Testis (tissue), 3 donors: Measurements from ENCODE around the gene HOXA1. TPM values are rescaled to one million over a fixed set of nuclear protein-coding genes. Genes with fewer than 3 reads are reported as not detected.
A peak's percentile ranks its signal among the peaks of the same experiment; 100 is the strongest.

Source experiments
- DNase-seq: peaks from one replicate; pipeline ENCODE4 v3.0.0-alpha.2; 2019
- H3K27ac ChIP-seq, 2 donors: fragments of 200-600 bp; sonication (generic); one replicate each; pipeline ENCODE4 v1.5.1; 2019
- H3K27me3 ChIP-seq: fragments of 200-600 bp; sonication (generic); one replicate; pipeline ENCODE4 v1.5.1; 2019
- H3K36me3 ChIP-seq: fragments of 200-600 bp; sonication (generic); one replicate; pipeline ENCODE4 v1.5.1; 2017; ENCODE audit warnings: low read depth; ENCODE audit errors: missing control alignments
- H3K4me1 ChIP-seq: fragments of 200-600 bp; sonication (generic); one replicate; pipeline ENCODE4 v1.5.1; 2019
- H3K4me3 ChIP-seq, 2 donors: fragments of 200-600 bp; sonication (generic); one replicate each; pipeline ENCODE4 v1.5.1; 2017 to 2019
- H3K9me3 ChIP-seq: fragments of 200-600 bp; sonication (generic); one replicate; pipeline ENCODE4 v1.5.1; 2017
- CTCF ChIP-seq, 3 experiments: fragments of 450-650 bp in 2 of 3; fragments of 200-600 bp in 1 of 3; sonication (generic) in 1 of 3; IDR thresholded peaks; one replicate each; pipeline ENCODE4 v1.5.1; 2016 to 2019; ENCODE audit warnings: antibody characterized with exemption in 3 of 3, mild to moderate bottlenecking in 2 of 3, moderate library complexity in 1 of 3
- POLR2A ChIP-seq: fragments of 450-650 bp; IDR thresholded peaks from one replicate; pipeline ENCODE4 v1.6.1; 2017; ENCODE audit warnings: antibody characterized with exemption, mild to moderate bottlenecking, moderate library complexity
- WGBS, 2 donors: methylation state at CpG; one replicate each; pipeline ENCODE4 v1.1.5; 2018; 5-methylcytosine and 5-hydroxymethylcytosine counted together
- intact Hi-C: fragments of 100-400 bp; cut with DNase I; formaldehyde crosslinking; loops from one replicate; pipeline ENCODE4 v1.15.1; 2023; ENCODE audit warnings: low total_unique reads
- polyA plus RNA-seq: library from polyadenylated mRNA; stranded (reverse); fragments of 350-450 nt; fragmentation: Illumina TruSeq; extraction: RNeasy Lipid Tissue Mini Kit (QIAGEN cat#74804); gene quantifications from one replicate; pipeline ENCODE4 v1.2.3, GENCODE V29; 2014; ENCODE audit warnings: low read depth, low replicate concordance; ENCODE audit not compliant: insufficient read depth
- total RNA-seq, 2 donors: library from RNA; depleted of rRNA; stranded (reverse); fragments of >200 nt; gene quantifications; one replicate each; pipeline ENCODE4 v1.2.3, GENCODE V29; 2016

HOXA1 gene
- total and polyA plus RNA-seq, 3 donors from 2014 or later, result 0.16 to 0.79 (median 0.37) TPM

GRCh38 chr7:27108390-27109127 lies 12.8 kb upstream of the HOXA1 start:
- 13 to 46% methylated on average over 6 to 41 of the region's 41 CpGs for WGBS, 2 donors
- DNase-seq, result no peak
- TF ChIP-seq POLR2A, result no peak
- TF ChIP-seq CTCF (IDR thresholded peaks at IDR 0.05), result no peak
- intact Hi-C loops, result no loop called here
- no peaks in the 10 kb centered on the region for H3K4me1 ChIP-seq
- H3K36me3 ChIP-seq, result no peaks in the 10 kb centered on the region
- H3K27me3 ChIP-seq, result no peaks in the 10 kb centered on the region
- no peak overlapping the region for H3K27ac ChIP-seq
- H3K9me3 ChIP-seq, result no peaks in the 10 kb centered on the region
- H3K4me3 ChIP-seq, result peak overlapping the region; percentile 2 to 4

- no peaks in the 10 kb centered on the region for H3K36me3 ChIP-seq
- H3K4me1 ChIP-seq, result no peaks in the 10 kb centered on the region
- TF ChIP-seq POLR2A (no peak), CTCF (IDR thresholded peaks at IDR 0.05) (no peak)
- H3K27me3 ChIP-seq, result no peaks in the 10 kb centered on the region
- H3K4me3 ChIP-seq, result peak overlapping the region; percentile 2 to 4
- intact Hi-C loops, result no loop called here
- WGBS, 2 donors, result 24 to 25% methylated on average over 29 to 44 of the region's 47 CpGs
- H3K27ac ChIP-seq, result no peak overlapping the region
- no peak for DNase-seq
- H3K9me3 ChIP-seq, result no peaks in the 10 kb centered on the region
Observed at GRCh38 chr7:27107391-27108381, 11.9 kb upstream of the HOXA1 start.

GRCh38 chr7:27106901-27107240 lies 11.1 kb upstream of the HOXA1 start:
- H3K4me1 ChIP-seq, result no peaks in the 10 kb centered on the region
- no peak for TF ChIP-seq CTCF (IDR thresholded peaks at IDR 0.05)
- no peak for TF ChIP-seq POLR2A
- H3K9me3 ChIP-seq, result no peaks in the 10 kb centered on the region
- no peak overlapping the region for H3K4me3 ChIP-seq
- no peak for DNase-seq
- intact Hi-C loops, result no loop called here
- 19 to 33% methylated on average over 14 of the region's 14 CpGs for WGBS, 2 donors
- no peak overlapping the region for H3K27ac ChIP-seq
- no peaks in the 10 kb centered on the region for H3K36me3 ChIP-seq
- no peaks in the 10 kb centered on the region for H3K27me3 ChIP-seq

- DNase-seq, result no peak
- intact Hi-C loops, result no loop called here
- no peaks in the 10 kb centered on the region for H3K9me3 ChIP-seq
- TF ChIP-seq CTCF (IDR thresholded peaks at IDR 0.05) (no peak), POLR2A (no peak)
- no peak overlapping the region for H3K27ac ChIP-seq
- no peaks in the 10 kb centered on the region for H3K36me3 ChIP-seq
- H3K27me3 ChIP-seq, result no peaks in the 10 kb centered on the region
- 18 to 36% methylated on average over 30 to 44 of the region's 44 CpGs for WGBS, 2 donors
- H3K4me3 ChIP-seq, result no peak overlapping the region
- no peaks in the 10 kb centered on the region for H3K4me1 ChIP-seq
Observed at GRCh38 chr7:27106181-27106900, 10.5 kb upstream of the HOXA1 start.
